ENCODE results near the gene ATP6V1G2.

GRCh38 chr6:31575952-31576685, 29.7 kb upstream of the ATP6V1G2 start:
- TF ChIP-seq YY1 (IDR thresholded peaks at IDR 0.05; ENCODE audit: low read depth, low read length) (no peak), POLR2A (IDR thresholded peaks at IDR 0.05; ENCODE audit: control extremely low read depth in 1 of 2, low read depth in 2 of 2, low read length in 2 of 2) (no peak), POLR2AphosphoS5 (IDR thresholded peaks at IDR 0.05; ENCODE audit: low read depth, low read length) (no peak), JUN (IDR thresholded peaks at IDR 0.05; ENCODE audit: low read depth, low read length) (no peak), KDM1A (IDR thresholded peaks at IDR 0.05; ENCODE audit: borderline replicate concordance, low read length) (no peak), SIN3A (conservative IDR thresholded peaks at IDR 0.05 in 1 of 2, IDR thresholded peaks at IDR 0.05 in 1 of 2; ENCODE audit: low read depth in 1 of 2, low read length in 2 of 2) (no peak), CBX8 (IDR thresholded peaks at IDR 0.05; ENCODE audit: borderline replicate concordance, low read depth, low read length) (no peak), SIX5 (IDR thresholded peaks at IDR 0.05; ENCODE audit: low read depth, low read length) (no peak)
- TF ChIP-seq, protein P1, sequence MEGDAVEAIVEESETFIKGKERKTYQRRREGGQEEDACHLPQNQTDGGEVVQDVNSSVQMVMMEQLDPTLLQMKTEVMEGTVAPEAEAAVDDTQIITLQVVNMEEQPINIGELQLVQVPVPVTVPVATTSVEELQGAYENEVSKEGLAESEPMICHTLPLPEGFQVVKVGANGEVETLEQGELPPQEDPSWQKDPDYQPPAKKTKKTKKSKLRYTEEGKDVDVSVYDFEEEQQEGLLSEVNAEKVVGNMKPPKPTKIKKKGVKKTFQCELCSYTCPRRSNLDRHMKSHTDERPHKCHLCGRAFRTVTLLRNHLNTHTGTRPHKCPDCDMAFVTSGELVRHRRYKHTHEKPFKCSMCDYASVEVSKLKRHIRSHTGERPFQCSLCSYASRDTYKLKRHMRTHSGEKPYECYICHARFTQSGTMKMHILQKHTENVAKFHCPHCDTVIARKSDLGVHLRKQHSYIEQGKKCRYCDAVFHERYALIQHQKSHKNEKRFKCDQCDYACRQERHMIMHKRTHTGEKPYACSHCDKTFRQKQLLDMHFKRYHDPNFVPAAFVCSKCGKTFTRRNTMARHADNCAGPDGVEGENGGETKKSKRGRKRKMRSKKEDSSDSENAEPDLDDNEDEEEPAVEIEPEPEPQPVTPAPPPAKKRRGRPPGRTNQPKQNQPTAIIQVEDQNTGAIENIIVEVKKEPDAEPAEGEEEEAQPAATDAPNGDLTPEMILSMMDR (IDR thresholded peaks at IDR 0.05; ENCODE audit: control extremely low read depth in 1 of 3, insufficient read depth in 1 of 3, low read depth in 1 of 3, low read length in 3 of 3): no peak

Measured in H1 (cell line).